ENCODE measurements around the gene SEPTIN7. TPM values are rescaled to one million over a fixed set of nuclear protein-coding genes. Genes with fewer than 3 reads are reported as not detected.

The SEPTIN7 gene
- total and polyA plus RNA-seq, 2 of the 4 experiments (the other 2 are of a cell fraction) = 150 to 239 TPM

- Histone ChIP-seq H3K36me3 (ENCODE audit: control insufficient read depth, insufficient read depth, low read length) (peaks cover 5% of the 10 kb centered on the region; the same call in 1 of the 2 replicates), H3K14ac (replicated peaks; ENCODE audit: low read depth, low read length) (no peak overlapping the region), H3K27ac (ENCODE audit: insufficient read depth, low read length) (no peak overlapping the region), H2AK5ac (ENCODE audit: low read depth, low read length) (no peak overlapping the region), H2BK5ac (ENCODE audit: low read depth, low read length, poor library complexity, severe bottlenecking) (no peak overlapping the region), H3K4me3 (ENCODE audit: insufficient read depth, low read depth, low read length) (no peak overlapping the region), H2BK20ac (ENCODE audit: low read depth, low read length) (no peak overlapping the region), H3K9ac (ENCODE audit: low read depth, low read length) (no peak overlapping the region), H4K8ac (ENCODE audit: low read depth in 2 of 2, low read length in 2 of 2) (no peak overlapping the region), H4K5ac (ENCODE audit: low read depth, low read length) (no peak overlapping the region), H3K27me3 (ENCODE audit: control insufficient read depth, insufficient read depth, low read length) (no peaks in the 10 kb centered on the region), H3K23ac (ENCODE audit: low read depth, low read length) (no peak overlapping the region), H3K9me1 (ENCODE audit: insufficient read depth, low read length) (peaks cover 6% of the 10 kb centered on the region), H3K4ac (ENCODE audit: low read depth, low read length) (no peak overlapping the region), H2AK9ac (replicated peaks; ENCODE audit: low read depth, low read length, poor library complexity) (no peak overlapping the region), H2AFZ (replicated peaks; ENCODE audit: low read length, poor library complexity) (no peak overlapping the region), H3K56ac (ENCODE audit: extremely low read depth, insufficient read depth, low read length) (no peak overlapping the region), H2BK15ac (ENCODE audit: low read depth, low read length) (no peak overlapping the region), H3K79me1 (ENCODE audit: low read depth in 1 of 2, low read length in 2 of 2) (peaks cover 3 to 49% of the 10 kb centered on the region in 2 experiments; a peak in 3 of 4 replicates), H3K4me2 (ENCODE audit: low read depth, low read length) (no peak overlapping the region), H3K4me1 (ENCODE audit: control insufficient read depth, insufficient read depth, low read length) (peaks cover 11% of the 10 kb centered on the region), H4K20me1 (ENCODE audit: insufficient read depth, low read length) (peaks cover 46% of the 10 kb centered on the region), H2BK120ac (ENCODE audit: low read depth, low read length) (no peak overlapping the region), H3K18ac (ENCODE audit: low read depth, low read length) (no peak overlapping the region), H4K91ac (ENCODE audit: insufficient read depth, low read depth, low read length) (no peak overlapping the region), H3K9me3 (ENCODE audit: control insufficient read depth, insufficient read depth, low read length) (no peaks in the 10 kb centered on the region)
- WGBS, 2 experiments (ENCODE audit: extremely low coverage in 2 of 2, insufficient read length in 1 of 2) = 96% methylated on average over 4 of the region's 6 CpGs; no CpG with 5 or more reads in 1 of the 2 experiments
- ATAC-seq (ENCODE audit: low read depth) = no peak
- TF ChIP-seq ELK1 (IDR thresholded peaks at IDR 0.05; ENCODE audit: borderline replicate concordance, low read depth, low read length) (no peak), CHD1 (IDR thresholded peaks at IDR 0.05; ENCODE audit: low read depth, low read length) (no peak), RAD21 (IDR thresholded peaks at IDR 0.05; ENCODE audit: low read length) (no peak), MAFK (IDR thresholded peaks at IDR 0.05; ENCODE audit: low read depth, low read length) (no peak), POLR2A (IDR thresholded peaks at IDR 0.05; ENCODE audit: low read depth, low read length) (no peak), FOS (IDR thresholded peaks at IDR 0.05; ENCODE audit: low read depth, low read length) (no peak), RFX5 (IDR thresholded peaks at IDR 0.05; ENCODE audit: low read depth, low read length) (no peak), RCOR1 (IDR thresholded peaks at IDR 0.05; ENCODE audit: insufficient replicate concordance, low read length) (no peak), MXI1 (IDR thresholded peaks at IDR 0.05; ENCODE audit: borderline replicate concordance, low read depth, low read length) (no peak), BHLHE40 (IDR thresholded peaks at IDR 0.05; ENCODE audit: low read depth, low read length) (no peak), CEBPB (IDR thresholded peaks at IDR 0.05; ENCODE audit: low read depth, low read length) (no peak), SMC3 (IDR thresholded peaks at IDR 0.05; ENCODE audit: low read depth, low read length) (no peak), NFE2L2 (IDR thresholded peaks at IDR 0.05; ENCODE audit: low read depth, low read length) (no peak)
- TF ChIP-seq, protein P1, sequence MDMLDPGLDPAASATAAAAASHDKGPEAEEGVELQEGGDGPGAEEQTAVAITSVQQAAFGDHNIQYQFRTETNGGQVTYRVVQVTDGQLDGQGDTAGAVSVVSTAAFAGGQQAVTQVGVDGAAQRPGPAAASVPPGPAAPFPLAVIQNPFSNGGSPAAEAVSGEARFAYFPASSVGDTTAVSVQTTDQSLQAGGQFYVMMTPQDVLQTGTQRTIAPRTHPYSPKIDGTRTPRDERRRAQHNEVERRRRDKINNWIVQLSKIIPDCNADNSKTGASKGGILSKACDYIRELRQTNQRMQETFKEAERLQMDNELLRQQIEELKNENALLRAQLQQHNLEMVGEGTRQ (IDR thresholded peaks at IDR 0.05; ENCODE audit: low read depth, low read length) = no peak
- POLR2A ChIA-PET (ENCODE audit: unreplicated experiment) = no interaction called here
- no TSS peak for BruUV-seq (replicated peaks)
- dilution Hi-C loops (cut with HindIII; ENCODE audit: low sequenced_read_pairs, unreplicated experiment) (no loop called here), intact Hi-C loops (cut with micrococcal nuclease) (no loop called here), in situ Hi-C loops (cut with MboI; ENCODE audit: low sequenced_read_pairs) (no loop called here)
- no peak for DNase-seq
- CTCF ChIA-PET = no interaction called here
Observed at GRCh38 chr7:35828817-35829216, 28.0 kb downstream of the SEPTIN7 start.
